CD4-positive, alpha-beta T cell treated with Interleukin-6 at 100 ng/mL for 8 hours (primary cell): ENCODE results near the gene POLDIP3.
"Not testable (repeated sequence)": the region's sequence is repeated elsewhere in the genome, so short reads cannot be mapped to it uniquely, and the experiment has no call there.

ENCODE experiments used
- DNase-seq: peaks from one replicate; pipeline ENCODE4 v3.0.0-alpha.2; 2020; ENCODE audit warnings: mixed read lengths, low spot score

POLDIP3 gene

DNA sequence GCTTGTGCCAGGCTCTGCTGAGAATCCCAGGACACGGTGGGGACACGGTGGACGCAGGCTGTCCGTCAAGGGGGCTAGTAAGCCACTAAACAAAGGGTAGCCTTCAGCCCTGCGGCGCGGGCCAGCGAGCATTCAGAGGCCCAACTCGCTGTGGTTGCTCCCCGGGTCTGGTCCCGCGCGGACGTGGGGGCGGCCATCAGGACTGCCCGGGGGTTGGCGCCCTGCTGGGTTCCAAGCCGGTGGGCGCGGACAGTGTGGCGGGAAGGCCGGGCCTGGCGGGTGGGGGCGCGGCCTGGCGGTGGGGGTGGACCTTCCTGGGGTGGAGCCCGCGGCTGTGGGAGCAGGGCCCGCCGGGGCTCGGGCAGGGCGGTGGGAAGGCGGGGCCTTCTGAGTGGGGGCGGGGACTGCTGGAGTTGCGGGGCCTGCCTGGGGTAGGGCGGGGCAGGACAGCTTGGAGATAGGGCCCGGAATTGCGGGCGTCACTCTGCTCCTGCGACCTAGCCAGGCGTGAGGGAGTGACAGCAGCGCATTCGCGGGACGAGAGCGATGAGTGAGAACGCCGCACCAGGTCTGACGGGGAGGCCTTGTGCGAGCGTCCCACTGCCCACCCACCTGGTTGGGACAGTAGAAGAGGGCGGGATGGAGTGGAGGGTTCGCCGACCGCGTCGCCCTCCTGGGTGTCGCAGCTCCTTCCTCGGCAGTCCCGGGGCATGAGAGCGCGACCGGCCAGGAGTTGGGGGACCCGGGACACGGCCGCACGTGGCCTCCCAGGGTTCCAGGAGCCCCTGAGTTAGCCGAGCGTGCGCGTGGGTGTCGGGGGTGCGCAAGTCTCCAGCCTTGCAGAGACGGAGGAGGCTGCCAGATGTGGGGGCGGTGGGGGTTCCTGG, 61.0 kb downstream of the POLDIP3 start, which contains the start of gene SERHL2:
Gene SERHL2 (plus strand): TSS at position 482 of the 887 bp plus-strand sequence. CDS start 65 bp downstream, at position 547.
- peak; percentile 77 for DNase-seq

DNA sequence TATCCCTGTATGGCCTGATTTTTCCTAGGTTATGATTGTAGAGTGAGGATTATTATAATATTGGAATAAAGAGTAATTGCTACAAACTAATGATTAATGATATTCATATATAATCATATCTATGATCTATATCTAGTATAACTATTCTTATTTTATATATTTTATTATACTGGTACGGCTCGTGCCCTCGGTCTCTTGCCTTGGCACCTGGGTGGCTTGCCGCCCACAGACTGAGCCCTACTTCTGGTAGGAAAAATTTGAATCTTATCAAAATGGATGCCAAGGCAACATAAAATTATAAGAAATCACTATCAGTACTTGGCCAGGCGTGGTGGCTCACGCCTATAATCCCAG, 62.4 kb downstream of the POLDIP3 start:
- DNase-seq: not testable (repeated sequence)

DNA sequence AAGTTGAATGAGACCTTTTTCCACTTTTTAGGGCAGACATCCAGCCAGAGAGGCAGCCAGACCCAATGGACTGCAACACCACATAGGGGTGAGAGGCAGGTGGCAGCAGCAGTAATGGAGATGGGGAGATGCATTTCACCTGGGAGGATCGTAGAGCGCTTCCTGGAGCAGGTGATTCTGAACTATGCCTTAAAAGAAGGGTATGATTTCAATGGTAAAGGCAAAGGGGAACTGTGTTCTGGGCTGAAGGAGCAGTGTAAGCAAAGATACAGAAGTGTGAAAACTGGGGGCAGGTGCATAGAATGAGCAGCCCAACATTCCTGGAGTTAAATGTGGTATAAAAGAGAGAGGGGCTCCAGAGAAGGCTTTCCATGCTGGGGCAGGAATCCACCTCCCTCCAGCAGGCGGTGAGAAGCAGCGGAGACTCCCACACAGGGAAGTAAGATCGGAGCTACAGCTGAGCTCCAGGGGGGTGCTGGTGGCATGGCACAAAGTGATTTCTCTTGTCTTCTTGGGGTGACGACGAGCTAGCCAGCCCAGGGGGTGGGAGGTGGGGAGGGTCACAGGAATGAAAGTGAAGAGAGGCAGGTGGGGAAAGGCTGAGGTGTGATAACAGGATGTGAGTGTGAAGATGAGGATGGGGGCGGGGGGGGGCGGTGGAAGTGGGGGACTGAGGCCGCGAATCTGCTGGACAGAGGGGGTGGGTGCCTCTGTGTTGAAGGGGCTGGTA, 65.2 kb downstream of the POLDIP3 start:
- no peak for DNase-seq

DNA sequence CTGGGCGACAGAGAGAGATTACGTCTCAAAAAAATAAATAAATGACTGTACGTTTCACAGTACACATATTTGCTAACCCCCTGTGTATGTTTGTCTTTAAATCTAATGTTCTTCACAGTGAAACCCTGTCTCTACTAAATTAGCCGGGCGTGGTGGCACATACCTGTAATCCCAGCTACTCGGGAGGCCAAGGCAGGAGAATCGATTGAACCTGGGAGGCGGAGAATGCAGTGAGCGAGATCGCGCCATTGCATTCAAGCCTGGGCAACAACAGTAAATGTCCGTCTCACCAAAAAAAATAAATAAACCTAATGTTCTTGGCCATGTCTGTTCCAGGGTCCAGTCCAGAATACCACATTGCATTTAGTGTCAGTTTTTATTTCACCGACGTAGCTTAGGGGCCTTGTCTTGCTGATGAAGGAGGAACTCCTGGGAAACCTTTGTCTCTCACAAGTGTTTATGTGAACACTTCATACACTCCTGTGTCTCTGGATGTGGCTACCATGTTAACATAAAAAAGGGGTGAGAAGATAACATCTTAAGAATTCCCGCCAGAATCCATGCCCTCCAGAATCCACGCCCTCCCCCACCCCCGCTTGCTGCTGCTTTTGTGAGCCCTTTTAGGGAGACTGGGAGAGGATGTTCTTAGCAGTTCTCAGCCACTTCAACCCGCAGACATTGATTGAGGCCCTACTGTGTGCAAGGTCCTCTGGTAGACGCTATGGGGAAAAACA, 65.9 kb downstream of the POLDIP3 start:
- DNase-seq: no peak

DNA sequence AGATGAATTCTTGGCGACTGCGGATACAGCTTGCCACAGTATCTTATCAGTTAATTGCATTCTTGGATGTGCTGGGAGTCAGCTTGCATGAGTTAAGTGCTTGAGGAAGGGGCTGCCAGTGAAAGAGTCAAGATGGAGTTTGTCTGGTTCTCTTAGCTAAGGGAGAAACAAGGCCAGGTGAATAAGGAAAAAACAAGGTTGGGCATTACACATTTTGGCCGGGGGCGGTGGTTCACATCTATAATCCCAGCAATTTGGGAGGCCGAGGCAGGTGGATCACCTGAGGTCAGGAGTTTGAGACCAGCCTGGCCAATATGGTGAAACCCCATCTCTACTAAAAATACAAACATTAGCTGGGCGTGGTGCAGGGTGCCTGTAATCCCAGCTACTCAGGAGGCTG, 66.6 kb downstream of the POLDIP3 start:
- DNase-seq: not testable (repeated sequence)

DNA sequence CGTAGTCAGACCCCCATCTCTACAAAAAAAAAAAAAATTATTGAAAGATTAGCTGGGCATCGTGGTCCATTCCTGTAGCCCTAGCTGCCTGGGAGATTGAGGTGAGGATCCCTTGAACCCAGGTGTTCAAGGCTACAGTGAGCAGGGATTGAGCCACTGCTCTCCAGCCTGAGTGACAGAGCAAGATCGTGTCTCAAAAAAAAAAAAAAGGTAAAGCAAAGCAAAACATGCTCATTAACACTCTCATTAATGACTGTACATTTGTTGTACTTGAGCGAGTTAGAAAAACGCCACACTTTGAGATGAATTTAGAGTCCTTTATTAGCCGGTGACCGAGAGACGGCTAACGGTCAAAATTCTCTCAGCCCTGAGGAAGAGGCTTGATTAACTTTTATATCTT, 67.1 kb downstream of the POLDIP3 start:
- no peak for DNase-seq

DNA sequence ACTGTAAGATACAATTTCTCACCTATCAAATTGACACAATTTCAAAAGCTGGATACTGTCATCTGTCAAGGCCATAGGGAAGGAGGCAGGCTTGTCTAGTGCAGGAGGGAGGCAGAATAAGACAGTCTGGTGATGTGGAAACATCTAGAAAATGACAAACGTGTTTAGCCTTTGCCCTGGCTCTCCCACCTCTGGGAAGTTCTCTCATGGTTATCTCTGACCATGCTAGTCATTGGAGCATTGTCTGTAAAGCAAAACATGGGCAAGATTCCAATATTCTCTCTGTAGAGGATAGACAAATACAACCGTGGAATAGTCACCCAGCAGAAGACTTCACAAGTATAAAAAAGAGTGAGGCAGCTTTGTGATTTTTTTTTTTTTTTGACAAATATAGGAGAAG, 70.0 kb downstream of the POLDIP3 start:
- DNase-seq: no peak

DNA sequence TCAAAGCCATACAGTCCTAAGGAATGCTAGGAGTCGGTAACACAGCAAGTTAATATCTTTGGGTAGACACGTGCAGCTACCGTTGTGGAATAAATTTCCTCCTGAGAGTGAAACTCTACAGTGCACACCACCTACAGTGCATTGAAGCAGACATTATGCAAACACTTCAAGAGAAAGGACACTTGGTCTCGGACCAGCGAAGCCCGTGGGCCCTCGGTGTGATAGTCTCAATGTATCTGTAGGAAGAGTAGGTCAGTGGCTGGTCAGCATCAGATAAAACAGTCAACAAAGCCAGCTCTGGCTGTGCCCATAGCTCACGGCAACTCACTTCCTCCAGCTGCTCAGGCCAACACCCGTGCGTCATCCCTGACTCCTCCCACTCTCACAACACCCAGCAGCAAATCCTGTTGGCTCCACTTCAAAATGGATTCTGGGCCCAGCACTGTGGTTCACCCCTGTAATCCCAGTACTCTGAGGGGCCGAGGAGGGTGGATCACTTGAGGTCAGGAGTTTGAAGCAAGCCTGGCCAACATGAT, 75.4 kb downstream of the POLDIP3 start:
- not testable (repeated sequence) for DNase-seq

DNA sequence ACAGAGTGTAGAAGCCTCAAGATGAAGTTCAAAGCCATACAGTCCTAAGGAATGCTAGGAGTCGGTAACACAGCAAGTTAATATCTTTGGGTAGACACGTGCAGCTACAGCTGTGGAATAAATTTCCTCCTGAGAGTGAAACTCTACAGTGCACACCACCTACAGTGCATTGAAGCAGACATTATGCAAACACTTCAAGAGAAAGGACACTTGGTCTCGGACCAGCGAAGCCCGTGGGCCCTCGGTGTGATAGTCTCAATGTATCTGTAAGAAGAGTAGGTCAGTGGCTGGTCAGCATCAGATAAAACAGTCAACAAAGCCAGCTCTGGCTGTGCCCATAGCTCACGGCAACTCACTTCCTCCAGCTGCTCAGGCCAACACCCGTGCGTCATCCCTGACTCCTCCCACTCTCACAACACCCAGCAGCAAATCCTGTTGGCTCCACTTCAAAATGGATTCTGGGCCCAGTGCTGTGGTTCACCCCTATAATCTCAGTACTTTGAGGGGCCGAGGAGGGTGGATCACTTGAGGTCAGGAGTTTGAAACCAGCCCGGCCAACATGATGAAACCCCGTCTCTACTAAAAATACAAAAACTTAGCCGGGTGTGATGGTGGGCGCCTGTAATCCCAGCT, 77.4 kb downstream of the POLDIP3 start:
- DNase-seq: not testable (repeated sequence)

DNA sequence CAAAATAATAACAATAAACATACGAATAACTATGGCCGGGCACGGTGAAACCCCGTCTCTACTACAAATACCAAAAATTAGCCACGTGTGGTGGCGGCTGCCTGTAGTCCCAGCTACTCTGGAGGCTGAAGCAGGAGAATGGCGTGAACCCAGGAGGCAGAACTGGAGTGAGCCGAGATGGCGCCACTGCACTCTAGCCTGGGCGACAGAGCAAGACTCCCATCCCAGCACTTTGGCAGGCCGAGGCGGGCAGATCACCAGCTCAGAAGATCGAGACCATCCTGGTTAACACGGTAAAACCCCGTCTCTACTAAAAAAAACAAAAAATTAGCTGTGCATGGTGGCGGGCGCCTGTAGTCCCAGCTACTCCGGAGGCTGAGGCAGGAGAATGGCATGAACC, 78.0 kb downstream of the POLDIP3 start:
- not testable (repeated sequence) for DNase-seq

DNA sequence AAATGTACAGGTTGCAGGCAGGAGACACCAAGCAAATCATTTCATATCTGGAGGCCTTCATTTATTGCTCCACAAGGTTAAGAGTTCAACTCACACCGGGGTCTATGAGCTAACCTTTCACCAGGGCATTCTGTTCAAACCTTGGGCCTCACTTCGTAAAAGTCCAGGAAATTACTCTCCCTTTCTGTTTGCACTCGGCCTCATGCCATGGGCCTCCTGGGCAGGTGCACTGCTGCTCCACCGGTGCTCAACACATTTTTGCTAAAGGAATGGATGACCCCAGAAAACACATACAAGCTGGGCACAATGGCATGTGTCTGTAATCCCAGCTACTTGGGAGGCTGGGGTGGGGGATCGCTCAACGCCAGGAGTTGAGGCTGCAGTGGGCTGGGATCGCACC, 78.5 kb downstream of the POLDIP3 start:
- no peak for DNase-seq

DNA sequence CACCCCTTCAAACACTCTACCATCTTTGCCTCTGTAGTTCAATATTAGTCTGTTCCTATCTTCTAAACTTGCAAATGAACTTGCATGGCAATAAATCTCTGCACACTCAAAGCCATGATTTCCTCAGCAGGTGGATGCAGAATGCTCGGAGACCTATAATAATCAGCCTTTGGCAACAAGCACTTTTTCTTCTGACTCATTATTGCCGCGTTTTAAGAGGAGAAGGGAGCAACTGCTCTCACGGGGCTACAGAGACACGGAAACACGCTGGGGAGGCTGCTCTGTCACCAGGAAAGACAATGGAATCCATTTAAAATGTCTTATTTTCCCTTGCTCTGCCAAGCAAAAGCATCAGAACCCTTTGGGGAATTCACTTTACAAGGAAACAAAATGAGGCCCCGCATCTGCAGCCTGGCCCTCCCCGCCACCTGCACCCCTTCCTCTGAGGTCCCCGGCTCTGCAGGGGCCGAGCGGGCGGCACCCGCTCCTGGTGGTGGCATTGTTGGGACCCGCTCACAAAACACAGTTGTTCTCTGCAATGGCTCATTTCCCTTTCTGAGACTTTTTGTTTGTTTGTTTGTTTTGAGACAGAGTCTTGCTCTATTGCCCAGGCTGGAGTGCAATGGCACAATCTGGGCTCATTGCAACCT, 79.5 kb downstream of the POLDIP3 start:
- not testable (repeated sequence) for DNase-seq
